K562 (cell line): ENCODE measurements around the gene GADD45GIP1. TPM values are rescaled to one million over a fixed set of nuclear protein-coding genes. Genes with fewer than 3 reads are reported as not detected.

ENCODE experiments used
- E2F3 ChIP-seq: fragments of 250-450 bp; sonication (Bioruptor Pico); IDR thresholded peaks from 2 replicates; pipeline ENCODE4 v1.4.0; 2020; ENCODE audit warnings: mild to moderate bottlenecking
- ELF1 ChIP-seq: fragments of 200-800 bp; sonication (Bioruptor generic); IDR thresholded peaks from 2 replicates; pipeline ENCODE4 v1.6.1; 2016; ENCODE audit warnings: missing genetic modification characterization, missing compliant biosample characterization
- FUS ChIP-seq: fragments of 200-400 bp; formaldehyde crosslinking; optimal IDR thresholded peaks from 2 replicates; pipeline ENCODE3; 2017; ENCODE audit warnings: low read depth, low read length
- HDAC6 ChIP-seq: IDR thresholded peaks from 2 replicates; pipeline ENCODE4 v1.6.1; 2012; ENCODE audit warnings: low read depth, mild to moderate bottlenecking, control low read depth, inconsistent platforms, low read length, moderate library complexity
- HNRNPL ChIP-seq: fragments of 200-400 bp; formaldehyde crosslinking; IDR thresholded peaks from 2 replicates; pipeline ENCODE4 v1.6.1; 2017; ENCODE audit warnings: low read depth, mild to moderate bottlenecking, low read length
- MAFF ChIP-seq: IDR thresholded peaks from 2 replicates; pipeline ENCODE4 v1.6.1; 2012; ENCODE audit warnings: low read length, improper control_type of control experiment
- MXD1 ChIP-seq: fragments of 250-450 bp; sonication (Bioruptor Pico); IDR thresholded peaks from 2 replicates; pipeline ENCODE4 v1.8.0; 2021; ENCODE audit warnings: borderline replicate concordance, mild to moderate bottlenecking, moderate library complexity; ENCODE audit not compliant: poor library complexity, severe bottlenecking
- NFATC3 ChIP-seq: fragments of 450-650 bp; IDR thresholded peaks from 2 replicates; pipeline ENCODE4 v1.6.1; 2017; ENCODE audit warnings: mild to moderate bottlenecking
- POLR2G ChIP-seq: fragments of 200-400 bp; formaldehyde crosslinking; IDR thresholded peaks from 2 replicates; pipeline ENCODE4 v1.6.1; 2017; ENCODE audit warnings: low read depth, mild to moderate bottlenecking, antibody characterized with exemption, low read length, moderate library complexity
- RNF2 ChIP-seq: sonication (generic); IDR thresholded peaks from 2 replicates; pipeline ENCODE4 v1.6.1; 2016
- SAFB ChIP-seq: fragments of 200-400 bp; formaldehyde crosslinking; IDR thresholded peaks from 2 replicates; pipeline ENCODE4 v1.6.1; 2017; ENCODE audit warnings: low read depth, low read length, borderline replicate concordance
- SAP30 ChIP-seq: fragments of 200-600 bp; sonication (generic); IDR thresholded peaks from 2 replicates; pipeline ENCODE4 v1.6.1; 2012; ENCODE audit warnings: borderline replicate concordance, low read depth, mild to moderate bottlenecking, moderate library complexity, low read length, control low read depth, inconsistent platforms; ENCODE audit not compliant: insufficient read depth, poor library complexity, severe bottlenecking
- SPI1 ChIP-seq: IDR thresholded peaks from 2 replicates; pipeline ENCODE4 v1.6.1; 2011; ENCODE audit warnings: low read depth, low read length, control low read depth, borderline replicate concordance
- SRSF9 ChIP-seq: fragments of 200-400 bp; formaldehyde crosslinking; IDR thresholded peaks from 2 replicates; pipeline ENCODE4 v1.6.1; 2017; ENCODE audit warnings: low read depth, low read length, borderline replicate concordance
- SUPT5H ChIP-seq: fragments of 450-650 bp; IDR thresholded peaks from 2 replicates; pipeline ENCODE4 v1.6.1; 2016
- TAF7 ChIP-seq: fragments of 450-650 bp; IDR thresholded peaks from 2 replicates; pipeline ENCODE4 v1.6.1; 2016; ENCODE audit warnings: missing genetic modification characterization, missing compliant biosample characterization
- TFE3 ChIP-seq: fragments of 450-650 bp; formaldehyde crosslinking; IDR thresholded peaks from 2 replicates; pipeline ENCODE4 v1.4.0; 2020; ENCODE audit warnings: mild to moderate bottlenecking, mixed read lengths
- WHSC1 ChIP-seq: IDR thresholded peaks from one replicate; pipeline ENCODE4 v1.6.1; 2012; ENCODE audit warnings: low read length, control low read depth, inconsistent platforms
- ZNF133 ChIP-seq: fragments of 250-450 bp; sonication (Bioruptor Pico); IDR thresholded peaks from 2 replicates; pipeline ENCODE4 v1.4.0; 2020; ENCODE audit warnings: mild to moderate bottlenecking
- ZNF277 ChIP-seq: fragments of 250-450 bp; sonication (Bioruptor Pico); IDR thresholded peaks from 2 replicates; pipeline ENCODE4 v1.8.0; 2022; ENCODE audit warnings: inconsistent platforms, mild to moderate bottlenecking, moderate library complexity, borderline replicate concordance
- ZNF282 ChIP-seq: sonication (generic); formaldehyde crosslinking; IDR thresholded peaks from 2 replicates; pipeline ENCODE4 v1.8.1; 2023; ENCODE audit warnings: missing genetic modification reagents
- ZNF444 ChIP-seq: fragments of 250-450 bp; sonication (Bioruptor Pico); IDR thresholded peaks from 2 replicates; pipeline ENCODE4 v1.4.0; 2020; ENCODE audit warnings: mild to moderate bottlenecking, moderate library complexity
- ZNF512 ChIP-seq: IDR thresholded peaks from 2 replicates; pipeline ENCODE4 v1.6.1; 2016; ENCODE audit warnings: missing genetic modification characterization, missing compliant biosample characterization
- ZNF699 ChIP-seq: fragments of 250-450 bp; sonication (Bioruptor Pico); IDR thresholded peaks from 2 replicates; pipeline ENCODE4 v1.8.0; 2021; ENCODE audit warnings: mild to moderate bottlenecking, moderate library complexity; ENCODE audit not compliant: insufficient replicate concordance
- ZSCAN29 ChIP-seq: fragments of 450-650 bp; IDR thresholded peaks from 2 replicates; pipeline ENCODE4 v1.6.1; 2017
- polyA plus RNA-seq, 8 experiments: library from polyadenylated mRNA; depleted of rRNA in 4 of 8; stranded (reverse) in 5 of 8; unstranded in 3 of 8; fragments of >200 nt; fragmentation: Nextera tagmentation in 2 of 8; fragmentation: Illumina TruSeq in 1 of 8; extraction: Ambion mirVana in 2 of 8; extraction: Trizol in 1 of 8; gene quantifications; 2 replicates each; pipeline versions ENCODE4 v1.2.1 to v1.2.3, GENCODE V29; 2011 to 2014; ENCODE audit warnings: inconsistent platforms in 1 of 8, missing spikeins in 1 of 8
- total RNA-seq, 7 experiments: library from RNA; depleted of rRNA in 6 of 7; stranded (reverse); fragments of >200 nt in 6 of 7; fragmentation: Illumina TruSeq in 2 of 7; extraction: Trizol in 2 of 7; gene quantifications; 2 replicates each; pipeline versions ENCODE4 v1.2.1 to v1.2.3, GENCODE V29; 2011 to 2021; ENCODE audit warnings: low replicate concordance in 1 of 7

The GADD45GIP1 gene
- total and polyA plus RNA-seq, 9 of the 15 experiments (the other 6 are each of a cell fraction or from before 2014, with no cell fraction given), result 5.1 to 161 (median 29.2) TPM

GRCh38 chr19:12937927-12938778 is 18.9 kb downstream of the GADD45GIP1 start, which contains the start of gene CALR (continued):
- TF ChIP-seq ZNF277 (no peak), ZNF444 (CRISPR knock-in tag) (no peak), SAFB (peak; percentile 99), MXD1 (CRISPR knock-in tag) (peak; percentile 67), ZNF699 (CRISPR knock-in tag) (peak; percentile 24), ZNF512 (tag) (no peak), SPI1 (no peak), RNF2 (no peak; the same call in 1 of the 2 replicates), FUS (no peak), ZSCAN29 (no peak), ELF1 (tag) (no peak), WHSC1 (no peak), ZNF282 (CRISPR knock-in tag) (no peak; the same call in 1 of the 2 replicates), HDAC6 (0 out of 2 replicates have a peak, but pooled peaks have one; percentile 58), HNRNPL (peak; percentile 77; the same call in 1 of the 2 replicates), SRSF9 (no peak), SUPT5H (peak; percentile 99), TAF7 (tag) (peak; percentile 84), E2F3 (CRISPR knock-in tag) (peak; percentile 46; the same call in 1 of the 2 replicates), POLR2G (peak; percentile 100), TFE3 (CRISPR knock-in tag) (peak; percentile 99), MAFF (no peak), SAP30 (peak; percentile 64), NFATC3 (no peak), ZNF133 (no peak)
